ENCODE results near the gene MRPL21. TPM values are rescaled to one million over a fixed set of nuclear protein-coding genes. Genes with fewer than 3 reads are reported as not detected.

Gene MRPL21
- total RNA-seq, 1 experiment from 2014 or later: 96.5 TPM

DNA sequence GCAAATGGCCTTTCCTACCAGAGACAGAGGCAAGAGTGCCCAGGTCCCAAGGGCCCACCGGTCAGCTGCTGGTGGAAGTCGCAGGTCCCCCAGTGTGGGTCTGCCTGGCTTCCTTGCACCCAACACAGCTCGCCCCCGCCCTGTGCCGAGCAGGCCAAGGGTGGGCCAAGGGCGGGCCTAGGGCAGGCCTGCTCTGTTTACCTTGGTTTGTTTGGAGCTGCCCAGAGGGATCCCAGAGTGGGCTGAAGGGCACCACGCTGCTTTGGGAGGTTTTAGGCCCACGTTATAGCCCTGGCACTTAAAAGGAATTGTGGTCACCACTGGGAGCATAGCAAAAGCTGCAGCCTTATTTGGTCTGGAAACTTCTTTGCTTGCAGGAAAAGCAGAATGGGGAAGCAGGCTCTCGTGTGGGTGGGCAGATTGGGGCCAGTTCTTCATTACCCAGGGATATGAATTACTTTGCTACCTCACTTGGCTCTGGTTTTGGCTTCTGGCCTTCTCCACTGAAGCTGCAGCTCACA, 39.2 kb upstream of the MRPL21 start:
- no peak for DNase-seq (ENCODE audit: unreplicated experiment)
- TF ChIP-seq, protein P1, sequence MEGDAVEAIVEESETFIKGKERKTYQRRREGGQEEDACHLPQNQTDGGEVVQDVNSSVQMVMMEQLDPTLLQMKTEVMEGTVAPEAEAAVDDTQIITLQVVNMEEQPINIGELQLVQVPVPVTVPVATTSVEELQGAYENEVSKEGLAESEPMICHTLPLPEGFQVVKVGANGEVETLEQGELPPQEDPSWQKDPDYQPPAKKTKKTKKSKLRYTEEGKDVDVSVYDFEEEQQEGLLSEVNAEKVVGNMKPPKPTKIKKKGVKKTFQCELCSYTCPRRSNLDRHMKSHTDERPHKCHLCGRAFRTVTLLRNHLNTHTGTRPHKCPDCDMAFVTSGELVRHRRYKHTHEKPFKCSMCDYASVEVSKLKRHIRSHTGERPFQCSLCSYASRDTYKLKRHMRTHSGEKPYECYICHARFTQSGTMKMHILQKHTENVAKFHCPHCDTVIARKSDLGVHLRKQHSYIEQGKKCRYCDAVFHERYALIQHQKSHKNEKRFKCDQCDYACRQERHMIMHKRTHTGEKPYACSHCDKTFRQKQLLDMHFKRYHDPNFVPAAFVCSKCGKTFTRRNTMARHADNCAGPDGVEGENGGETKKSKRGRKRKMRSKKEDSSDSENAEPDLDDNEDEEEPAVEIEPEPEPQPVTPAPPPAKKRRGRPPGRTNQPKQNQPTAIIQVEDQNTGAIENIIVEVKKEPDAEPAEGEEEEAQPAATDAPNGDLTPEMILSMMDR (IDR thresholded peaks at IDR 0.05; ENCODE audit: unreplicated experiment): no peak
- Mint-ChIP-seq H3K27ac (ENCODE audit: low read depth, unreplicated experiment) (no peak overlapping the region), H3K4me3 (ENCODE audit: unreplicated experiment) (no peak overlapping the region), H3K4me1 (ENCODE audit: insufficient read depth, unreplicated experiment) (no peaks in the 10 kb centered on the region), H3K9me3 (ENCODE audit: unreplicated experiment) (no peaks in the 10 kb centered on the region), H3K36me3 (ENCODE audit: insufficient read depth, unreplicated experiment) (peaks cover 17% of the 10 kb centered on the region), H3K27me3 (ENCODE audit: insufficient read depth, unreplicated experiment) (peaks cover 5% of the 10 kb centered on the region)
- intact Hi-C loops (cut with micrococcal nuclease): no loop called here
- BruUV-seq (replicated peaks): no TSS peak
- CTCF ChIA-PET: no interaction called here
- POLR2A ChIA-PET: interaction anchor here (0.8 kb wide), 1 partner anchor 19 kb away, joined by 3 read pairs; no protein-coding TSS in a partner anchor

DNA sequence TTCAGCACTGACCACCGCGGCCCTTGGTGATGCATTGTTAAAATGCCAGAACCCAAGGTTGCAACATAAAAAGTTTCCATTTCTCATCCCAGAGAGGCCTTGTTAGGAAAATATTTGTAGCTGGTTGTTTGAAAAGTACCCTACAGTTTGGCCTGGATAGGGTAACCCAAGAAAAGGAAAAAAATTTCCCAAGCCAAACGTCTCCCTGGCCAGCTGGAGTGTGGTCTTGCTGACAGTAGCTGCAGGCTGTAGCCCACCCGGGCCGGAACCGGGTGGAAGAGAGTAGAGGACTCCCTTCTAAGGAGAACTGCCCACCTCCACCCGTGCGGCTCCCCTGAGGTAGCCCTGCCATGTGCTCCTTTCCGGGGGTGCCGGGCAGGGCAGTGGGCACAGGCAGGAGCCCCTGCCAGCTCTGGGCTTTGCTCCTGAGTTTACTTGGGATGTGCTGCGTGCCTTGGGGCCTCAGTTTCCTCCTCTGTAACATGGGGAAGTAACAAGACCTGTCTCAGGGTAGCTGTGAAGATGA, 38.5 kb upstream of the MRPL21 start:
- Mint-ChIP-seq H3K27me3 (ENCODE audit: insufficient read depth, unreplicated experiment) (no peaks in the 10 kb centered on the region), H3K36me3 (ENCODE audit: insufficient read depth, unreplicated experiment) (peaks cover 20% of the 10 kb centered on the region), H3K4me1 (ENCODE audit: insufficient read depth, unreplicated experiment) (no peaks in the 10 kb centered on the region), H3K9me3 (ENCODE audit: unreplicated experiment) (no peaks in the 10 kb centered on the region), H3K27ac (ENCODE audit: low read depth, unreplicated experiment) (no peak overlapping the region), H3K4me3 (ENCODE audit: unreplicated experiment) (no peak overlapping the region)
- TF ChIP-seq, protein P1 (IDR thresholded peaks at IDR 0.05; ENCODE audit: unreplicated experiment): no peak
- POLR2A ChIA-PET: interaction anchor here (0.7 kb wide), 1 partner anchor 93 kb away, joined by 3 read pairs; no protein-coding TSS in a partner anchor
- intact Hi-C loops (cut with micrococcal nuclease): no loop called here
- CTCF ChIA-PET: no interaction called here
- no TSS peak for BruUV-seq (replicated peaks)
- DNase-seq (ENCODE audit: unreplicated experiment): no peak

DNA sequence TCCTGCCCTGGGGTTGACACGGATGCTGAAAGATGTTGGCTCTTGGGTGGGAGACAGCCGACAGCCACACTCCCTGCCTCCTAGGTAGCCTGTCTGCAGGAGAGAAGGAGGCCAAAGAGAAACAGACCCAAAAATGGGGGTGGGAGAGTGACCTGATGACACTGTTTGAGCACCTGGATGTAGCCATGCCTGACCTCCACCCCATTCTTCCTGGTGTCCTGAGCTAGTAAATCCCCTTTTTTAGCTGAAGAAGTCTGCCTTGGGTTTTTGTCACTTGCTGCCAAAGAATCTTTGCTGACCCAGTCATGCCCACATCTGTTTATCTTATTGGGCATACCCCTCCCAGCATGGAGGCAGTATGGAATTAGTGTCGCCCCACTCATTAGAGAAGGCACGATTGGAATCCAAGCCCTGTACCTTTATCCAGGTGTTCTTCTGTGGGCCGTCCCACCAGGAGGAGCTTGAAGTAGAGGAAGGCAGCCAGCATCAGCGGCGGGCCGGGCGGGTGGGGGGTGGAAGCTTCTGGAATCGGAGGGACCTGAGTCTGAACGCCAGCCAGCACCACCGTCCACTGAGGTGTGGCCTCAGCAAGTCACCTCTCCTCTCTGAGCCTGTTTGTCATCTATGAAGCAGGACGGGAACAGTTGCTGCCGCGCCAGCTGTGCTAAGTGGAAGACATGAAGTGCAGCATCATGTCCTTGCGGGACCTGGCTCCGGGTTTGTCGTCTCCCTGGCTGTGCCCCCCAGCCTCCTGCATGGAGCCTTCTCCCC, 37.9 kb upstream of the MRPL21 start:
- TF ChIP-seq, protein P1 (IDR thresholded peaks at IDR 0.05; ENCODE audit: unreplicated experiment): no peak
- intact Hi-C loops (cut with micrococcal nuclease): no loop called here
- CTCF ChIA-PET: no interaction called here
- H3K27me3 Mint-ChIP-seq (ENCODE audit: insufficient read depth, unreplicated experiment): no peaks in the 10 kb centered on the region
- no peaks in the 10 kb centered on the region for H3K9me3 Mint-ChIP-seq (ENCODE audit: unreplicated experiment)
- BruUV-seq (replicated peaks): no TSS peak
- no peak overlapping the region for H3K27ac Mint-ChIP-seq (ENCODE audit: low read depth, unreplicated experiment)
- POLR2A ChIA-PET: interaction anchor here (0.7 kb wide), 1 partner anchor 93 kb away, joined by 3 read pairs; no protein-coding TSS in a partner anchor
- no peaks in the 10 kb centered on the region for H3K4me1 Mint-ChIP-seq (ENCODE audit: insufficient read depth, unreplicated experiment)
- peaks cover 23% of the 10 kb centered on the region for H3K36me3 Mint-ChIP-seq (ENCODE audit: insufficient read depth, unreplicated experiment)
- no peak overlapping the region for H3K4me3 Mint-ChIP-seq (ENCODE audit: unreplicated experiment)
- no peak for DNase-seq (ENCODE audit: unreplicated experiment)

DNA sequence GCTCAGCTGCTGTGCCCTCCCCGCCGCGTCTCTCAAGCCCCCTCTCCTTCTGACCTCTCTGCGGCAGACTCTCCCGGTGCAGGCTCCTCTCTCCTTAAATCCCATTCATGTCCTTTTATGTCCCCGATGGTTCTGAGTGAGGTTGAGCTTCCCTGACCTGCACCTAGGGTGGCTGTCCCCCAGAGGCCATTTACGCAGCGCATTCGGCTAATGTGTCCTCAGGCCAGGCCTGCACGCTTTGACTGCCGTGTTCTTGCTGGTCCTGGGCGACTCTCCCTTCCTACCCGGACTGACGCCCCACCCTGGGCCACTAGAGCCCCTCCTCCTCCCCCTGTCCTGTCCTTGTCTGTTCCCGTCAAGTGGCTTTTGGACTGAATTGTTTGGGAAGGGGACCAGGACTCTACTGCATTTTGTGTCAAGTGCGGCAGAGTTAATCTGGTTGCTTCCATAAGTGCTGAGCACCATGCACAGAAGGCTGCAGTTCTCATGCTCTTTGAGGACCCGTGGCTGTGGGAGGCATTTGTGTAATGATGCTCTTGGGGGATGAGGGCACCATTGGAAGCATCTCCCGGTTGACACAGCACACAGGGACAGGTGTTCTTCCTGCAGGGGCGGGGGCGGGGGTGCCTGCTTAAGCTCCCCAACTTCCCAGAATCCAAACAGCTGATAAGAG, 37.2 kb upstream of the MRPL21 start:
- Mint-ChIP-seq H3K4me1 (ENCODE audit: insufficient read depth, unreplicated experiment) (no peaks in the 10 kb centered on the region), H3K27ac (ENCODE audit: low read depth, unreplicated experiment) (no peak overlapping the region), H3K27me3 (ENCODE audit: insufficient read depth, unreplicated experiment) (no peaks in the 10 kb centered on the region), H3K36me3 (ENCODE audit: insufficient read depth, unreplicated experiment) (peaks cover 23% of the 10 kb centered on the region), H3K4me3 (ENCODE audit: unreplicated experiment) (no peak overlapping the region), H3K9me3 (ENCODE audit: unreplicated experiment) (no peaks in the 10 kb centered on the region)
- TF ChIP-seq, protein P1 (IDR thresholded peaks at IDR 0.05; ENCODE audit: unreplicated experiment): no peak
- BruUV-seq (replicated peaks): no TSS peak
- POLR2A ChIA-PET: interaction anchor here (0.6 kb wide), 1 partner anchor 154 kb away, joined by 3 read pairs; no protein-coding TSS in a partner anchor
- intact Hi-C loops (cut with micrococcal nuclease): no loop called here
- DNase-seq (ENCODE audit: unreplicated experiment): no peak
- CTCF ChIA-PET: no interaction called here
